NB4 (cell line): ENCODE data around the gene DSP.

Experiments used
- CTCF ChIP-seq: IDR thresholded peaks from one replicate; pipeline ENCODE4 v1.5.1; 2012; ENCODE audit warnings: low read depth, low read length
- MYC ChIP-seq: IDR thresholded peaks from 2 replicates; pipeline ENCODE4 v1.6.1; 2011; ENCODE audit warnings: low read depth, low read length
- POLR2A ChIP-seq: IDR thresholded peaks from 2 replicates; pipeline ENCODE4 v1.6.1; 2011; ENCODE audit warnings: mild to moderate bottlenecking; ENCODE audit not compliant: insufficient read length; ENCODE audit errors: extremely low read depth

GRCh38 chr6:7632501-7633290, 91.2 kb downstream of the DSP start:
- TF ChIP-seq CTCF, result no peak
- no peak for TF ChIP-seq MYC
- no peak for TF ChIP-seq POLR2A
